Measurements from ENCODE around the gene SIRPG. TPM values are rescaled to one million over a fixed set of nuclear protein-coding genes. Genes with fewer than 3 reads are reported as not detected.

SIRPG gene
- total and polyA plus RNA-seq, 10 donors, result 5.1 to 13.6 (median 9.0) TPM

DNA sequence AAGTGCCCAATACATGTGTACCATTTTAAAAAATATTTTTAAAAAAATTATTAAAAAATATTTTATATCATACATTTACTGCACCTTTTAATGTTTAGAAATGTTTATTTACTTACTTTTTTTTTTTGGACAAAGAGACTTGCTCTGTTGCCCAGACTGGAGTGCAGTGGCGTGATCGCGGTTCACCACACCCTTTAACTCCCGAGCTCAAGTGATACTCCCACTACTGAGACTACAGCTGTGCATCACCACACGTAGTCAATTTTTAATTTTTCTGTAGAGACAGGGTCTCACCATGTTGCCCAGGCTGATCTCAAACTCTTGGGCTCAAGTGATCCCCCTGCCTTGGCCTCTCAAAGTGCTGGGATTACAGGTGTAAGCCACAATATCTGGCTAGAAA is 9.2 kb upstream of the SIRPG start:
- intact Hi-C loops (cut with DNase I; ENCODE audit: low total_unique reads), result no loop called here
- WGBS, 5 donors, result 57 to 75% (median 67%) methylated on average over 5 of the region's 5 CpGs
- H3K4me3 ChIP-seq, result no peak overlapping the region
- TF ChIP-seq POLR2AphosphoS5 (IDR thresholded peaks at IDR 0.05) (no peak), POLR2A (IDR thresholded peaks at IDR 0.05) (no peak)
- TF ChIP-seq, protein P1, sequence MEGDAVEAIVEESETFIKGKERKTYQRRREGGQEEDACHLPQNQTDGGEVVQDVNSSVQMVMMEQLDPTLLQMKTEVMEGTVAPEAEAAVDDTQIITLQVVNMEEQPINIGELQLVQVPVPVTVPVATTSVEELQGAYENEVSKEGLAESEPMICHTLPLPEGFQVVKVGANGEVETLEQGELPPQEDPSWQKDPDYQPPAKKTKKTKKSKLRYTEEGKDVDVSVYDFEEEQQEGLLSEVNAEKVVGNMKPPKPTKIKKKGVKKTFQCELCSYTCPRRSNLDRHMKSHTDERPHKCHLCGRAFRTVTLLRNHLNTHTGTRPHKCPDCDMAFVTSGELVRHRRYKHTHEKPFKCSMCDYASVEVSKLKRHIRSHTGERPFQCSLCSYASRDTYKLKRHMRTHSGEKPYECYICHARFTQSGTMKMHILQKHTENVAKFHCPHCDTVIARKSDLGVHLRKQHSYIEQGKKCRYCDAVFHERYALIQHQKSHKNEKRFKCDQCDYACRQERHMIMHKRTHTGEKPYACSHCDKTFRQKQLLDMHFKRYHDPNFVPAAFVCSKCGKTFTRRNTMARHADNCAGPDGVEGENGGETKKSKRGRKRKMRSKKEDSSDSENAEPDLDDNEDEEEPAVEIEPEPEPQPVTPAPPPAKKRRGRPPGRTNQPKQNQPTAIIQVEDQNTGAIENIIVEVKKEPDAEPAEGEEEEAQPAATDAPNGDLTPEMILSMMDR (IDR thresholded peaks at IDR 0.05 in 8 of 11, conservative IDR thresholded peaks at IDR 0.05 in 3 of 11), result no peak
- peak overlapping the region in 3 of 8 donors; percentile 3 to 82 (median 34) for H3K27ac ChIP-seq
- H3K36me3 ChIP-seq, result no peaks in the 10 kb centered on the region
- no peak for DNase-seq
- no peaks in the 10 kb centered on the region for H3K9me3 ChIP-seq
- peaks cover 4 to 59% (median 32%) of the 10 kb centered on the region in 6 donors for H3K4me1 ChIP-seq
- H3K27me3 ChIP-seq (replicated peaks in 1 of 7), result peaks cover 0 to 8% (median 0%) of the 10 kb centered on the region in 7 donors

GRCh38 chr20:1665345-1665744 is 7.8 kb upstream of the SIRPG start:
- no peak for DNase-seq
- Histone ChIP-seq H3K9me3 (no peaks in the 10 kb centered on the region), H3K27ac (peak overlapping the region in 6 of 8 donors; percentile 2 to 82 (median 56)), H3K4me3 (peak overlapping the region in 1 of 8 donors; percentile 27), H3K36me3 (no peaks in the 10 kb centered on the region), H3K4me1 (peaks cover 4 to 73% (median 41%) of the 10 kb centered on the region in 6 donors), H3K27me3 (replicated peaks in 1 of 7) (peaks cover 0 to 6% (median 0%) of the 10 kb centered on the region in 7 donors)
- intact Hi-C loops (cut with DNase I; ENCODE audit: low total_unique reads), result no loop called here
- WGBS, 5 donors, result 82 to 91% (median 87%) methylated on average over 3 of the region's 3 CpGs
- no peak for TF ChIP-seq POLR2AphosphoS5 (IDR thresholded peaks at IDR 0.05)
- TF ChIP-seq POLR2A (IDR thresholded peaks at IDR 0.05), result no peak
- TF ChIP-seq, protein P1 (IDR thresholded peaks at IDR 0.05 in 8 of 11, conservative IDR thresholded peaks at IDR 0.05 in 3 of 11), result no peak

GRCh38 chr20:1664911-1665310 is 7.3 kb upstream of the SIRPG start:
- Histone ChIP-seq H3K9me3 (no peaks in the 10 kb centered on the region), H3K27ac (peak overlapping the region in 7 of 8 donors; percentile 14 to 82 (median 47)), H3K36me3 (no peaks in the 10 kb centered on the region), H3K4me1 (peaks cover 4 to 77% (median 41%) of the 10 kb centered on the region in 6 donors), H3K27me3 (replicated peaks in 1 of 7) (peaks cover 0 to 2% (median 0%) of the 10 kb centered on the region in 7 donors), H3K4me3 (peak overlapping the region in 1 of 8 donors; percentile 27)
- intact Hi-C loops (cut with DNase I; ENCODE audit: low total_unique reads), result no loop called here
- 19 to 45% (median 30%) methylated on average over 5 of the region's 5 CpGs; no CpG with 5 or more reads in 1 of the 5 donors for WGBS, 5 donors
- peak; percentile 84 for DNase-seq
- TF ChIP-seq POLR2AphosphoS5 (IDR thresholded peaks at IDR 0.05), result peak in 2 of 3 donors; percentile 46 to 52
- TF ChIP-seq, protein P1 (IDR thresholded peaks at IDR 0.05 in 8 of 11, conservative IDR thresholded peaks at IDR 0.05 in 3 of 11), result no peak
- TF ChIP-seq POLR2A (IDR thresholded peaks at IDR 0.05), result no peak

GRCh38 chr20:1663917-1664316 is 6.3 kb upstream of the SIRPG start:
- intact Hi-C loops (cut with DNase I; ENCODE audit: low total_unique reads), result no loop called here
- H3K27me3 ChIP-seq (replicated peaks in 1 of 7), result no peaks in the 10 kb centered on the region
- H3K27ac ChIP-seq, result peak overlapping the region in 6 of 8 donors; percentile 14 to 82 (median 56)
- 18 to 45% (median 22%) methylated on average over 2 of the region's 2 CpGs for WGBS, 5 donors
- no peaks in the 10 kb centered on the region for H3K36me3 ChIP-seq
- peaks cover 4 to 87% (median 44%) of the 10 kb centered on the region in 6 donors for H3K4me1 ChIP-seq
- H3K4me3 ChIP-seq, result no peak overlapping the region
- DNase-seq, result no peak
- TF ChIP-seq POLR2AphosphoS5 (IDR thresholded peaks at IDR 0.05) (no peak), POLR2A (IDR thresholded peaks at IDR 0.05) (no peak)
- TF ChIP-seq, protein P1 (IDR thresholded peaks at IDR 0.05 in 8 of 11, conservative IDR thresholded peaks at IDR 0.05 in 3 of 11), result no peak
- no peaks in the 10 kb centered on the region for H3K9me3 ChIP-seq
